GM19023 (cell line): ENCODE data around the gene GLI1.
"Not testable (repeated sequence)": the region's sequence is repeated elsewhere in the genome, so short reads cannot be mapped to it uniquely, and the experiment has no call there.

Source experiments
- ATAC-seq: cut with Tn5 transposase; IDR thresholded peaks from one replicate; pipeline ENCODE4 v1.9.1; 2021; ENCODE audit warnings: mild to moderate bottlenecking, moderate library complexity; ENCODE audit not compliant: unreplicated experiment

Gene GLI1

DNA sequence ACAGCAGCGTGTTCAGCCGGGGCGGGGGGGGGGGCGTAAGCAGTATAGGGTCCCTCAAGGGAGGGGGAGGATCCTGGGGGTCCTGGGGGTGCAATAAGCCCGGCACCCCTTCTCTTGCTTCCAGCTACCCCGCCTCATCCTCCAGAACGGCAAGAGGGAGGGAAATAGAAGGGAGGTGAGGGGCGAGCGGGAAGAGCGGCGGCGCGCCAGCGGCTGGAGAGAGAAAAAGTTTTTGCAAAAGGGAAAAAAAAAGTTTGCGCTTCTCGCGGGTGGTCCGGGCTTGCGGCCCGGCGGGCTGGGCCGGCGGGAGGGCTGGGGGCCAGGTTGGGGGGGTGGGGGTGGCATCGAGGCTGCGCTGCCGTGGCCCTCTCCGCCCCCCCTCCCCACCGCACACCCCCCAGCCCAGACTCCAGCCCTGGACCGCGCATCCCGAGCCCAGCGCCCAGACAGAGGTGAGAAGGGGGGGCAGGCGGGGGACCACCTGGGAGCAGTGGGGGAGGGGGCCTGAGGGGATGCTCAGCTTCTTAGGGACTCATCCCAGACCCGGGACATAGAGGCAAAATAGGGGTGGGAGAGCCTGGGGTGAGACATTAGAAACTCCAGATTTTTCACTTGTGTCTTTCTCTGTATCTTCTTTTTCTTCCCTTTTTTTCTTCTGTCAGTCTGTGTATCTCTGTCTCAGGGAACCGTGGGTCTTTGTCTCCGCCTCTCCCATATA is at the start of gene GLI1:
GLI1 (plus strand) TSS at position 36 of the 718 bp plus-strand sequence. CDS start 3,907 bp downstream, outside the sequence.
- ATAC-seq, result no peak

DNA sequence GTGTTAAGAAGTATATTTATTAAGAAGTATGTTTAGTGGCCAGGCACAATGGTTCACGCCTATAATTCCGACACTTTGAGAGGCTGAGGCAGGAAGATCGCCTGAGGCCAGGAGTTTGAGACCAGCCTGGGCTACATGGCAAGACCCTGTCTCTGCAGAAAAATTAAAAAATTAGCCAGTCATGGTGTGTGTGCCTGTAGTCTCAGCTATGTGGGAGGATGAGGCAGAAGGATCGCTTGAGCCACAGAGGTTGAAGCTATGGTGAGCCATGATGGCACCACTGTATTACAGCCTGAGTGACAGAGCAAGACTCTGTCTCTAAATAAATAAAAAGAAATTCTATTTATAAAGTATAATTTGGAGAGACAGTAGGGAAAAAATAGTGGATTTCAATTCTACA is 49.1 kb upstream of the GLI1 start:
- ATAC-seq, result no peak

DNA sequence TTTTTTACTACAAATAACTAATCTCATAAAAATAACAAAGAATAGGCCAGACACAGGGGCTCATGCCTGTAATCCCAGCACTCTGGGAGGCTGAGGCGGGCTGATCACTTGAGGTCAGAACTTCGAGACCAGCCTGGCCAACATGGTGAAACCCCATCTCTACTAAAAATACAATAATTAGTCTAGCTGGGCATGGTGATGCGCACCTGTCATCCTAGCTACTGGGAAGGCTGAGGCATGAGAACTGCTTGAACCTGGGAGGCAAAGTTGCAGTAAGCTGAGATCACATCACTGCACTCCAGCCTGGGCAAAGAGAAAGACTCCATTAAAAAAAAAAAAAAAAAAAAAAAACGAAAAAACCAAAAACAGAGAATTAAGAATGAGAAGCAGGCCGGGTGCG is 45.4 kb upstream of the GLI1 start:
- not testable (repeated sequence) for ATAC-seq

DNA sequence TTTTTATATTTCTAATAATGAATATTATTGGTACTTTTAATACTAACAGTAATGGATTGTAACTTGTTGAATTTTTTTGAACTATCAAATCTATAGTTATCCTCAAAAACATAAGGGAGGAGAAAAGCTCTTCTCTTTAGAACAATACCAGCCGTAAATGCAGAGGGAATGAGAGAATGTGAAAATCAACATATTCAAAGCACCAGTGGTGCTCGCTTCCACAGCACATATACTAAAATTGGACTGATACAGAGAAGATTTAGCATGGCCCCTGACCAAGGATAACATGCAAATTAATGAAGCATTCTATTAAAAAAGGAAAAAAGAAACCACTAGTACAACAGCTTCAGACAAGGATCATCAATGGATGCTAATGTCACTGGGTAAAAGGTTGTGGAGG is 44.5 kb upstream of the GLI1 start:
- no peak for ATAC-seq

DNA sequence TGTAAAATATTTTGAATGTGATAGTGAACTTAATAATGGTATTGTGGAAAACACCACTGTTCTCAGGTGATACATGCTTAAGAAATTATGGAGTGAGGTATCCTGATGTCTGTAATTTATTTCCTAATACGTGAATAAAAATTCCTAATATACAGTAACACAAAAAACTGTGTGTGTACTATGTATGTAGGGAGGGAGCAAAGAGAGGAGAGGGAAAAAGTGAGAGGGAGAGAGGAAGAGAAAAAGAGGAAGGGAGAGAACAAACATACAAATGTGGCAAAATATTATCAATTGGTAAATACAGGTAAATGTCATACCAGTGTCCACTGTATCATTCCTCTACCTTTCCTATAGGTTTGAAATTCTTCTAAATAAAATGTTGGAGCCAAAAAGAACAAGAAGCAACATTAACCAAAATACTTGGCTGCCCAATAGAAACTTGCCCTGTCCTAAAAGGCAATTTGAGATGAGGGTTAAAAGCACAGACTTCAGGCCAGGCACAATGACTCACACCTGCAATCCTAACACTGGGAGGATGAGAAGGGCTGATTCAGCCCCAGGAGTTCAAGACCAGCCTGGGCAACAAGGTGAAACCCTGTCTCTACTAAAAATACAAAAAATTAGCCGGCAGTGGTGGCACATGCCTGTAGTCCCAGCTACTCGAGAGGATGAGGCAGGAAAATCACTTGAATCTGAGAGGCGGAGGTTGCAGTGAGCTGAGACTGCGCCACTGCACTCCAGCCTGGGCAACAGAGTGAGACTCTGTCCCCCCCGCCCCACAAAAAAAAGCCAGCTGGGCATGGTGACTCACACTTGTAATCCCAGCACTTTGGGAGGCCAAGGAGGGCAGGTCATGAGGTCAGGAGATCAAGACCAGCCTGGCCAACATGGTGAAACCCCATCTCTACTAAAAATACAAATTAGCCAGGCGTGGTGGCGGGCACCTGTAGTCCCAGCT is 43.3 kb upstream of the GLI1 start:
- no peak for ATAC-seq

DNA sequence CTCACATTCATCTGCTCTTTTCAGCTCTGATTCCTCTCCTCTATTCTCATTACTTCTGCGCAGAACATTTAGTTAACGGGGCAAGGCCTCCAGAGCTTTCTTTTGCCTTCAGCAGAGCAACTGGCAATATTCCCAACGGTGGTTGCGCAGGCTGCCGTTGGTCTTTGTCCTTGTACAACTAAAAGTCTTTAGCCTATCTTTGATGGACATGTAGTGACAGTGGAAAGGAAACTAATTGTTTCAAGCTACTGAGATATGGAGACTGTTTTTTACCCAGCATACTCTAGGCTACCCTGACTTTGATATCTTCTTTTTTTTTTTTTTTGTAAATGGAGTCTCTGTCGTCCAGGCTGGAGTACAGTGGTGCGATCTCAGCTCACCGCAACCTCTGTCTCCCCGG is 41.3 kb upstream of the GLI1 start:
- no peak for ATAC-seq

DNA sequence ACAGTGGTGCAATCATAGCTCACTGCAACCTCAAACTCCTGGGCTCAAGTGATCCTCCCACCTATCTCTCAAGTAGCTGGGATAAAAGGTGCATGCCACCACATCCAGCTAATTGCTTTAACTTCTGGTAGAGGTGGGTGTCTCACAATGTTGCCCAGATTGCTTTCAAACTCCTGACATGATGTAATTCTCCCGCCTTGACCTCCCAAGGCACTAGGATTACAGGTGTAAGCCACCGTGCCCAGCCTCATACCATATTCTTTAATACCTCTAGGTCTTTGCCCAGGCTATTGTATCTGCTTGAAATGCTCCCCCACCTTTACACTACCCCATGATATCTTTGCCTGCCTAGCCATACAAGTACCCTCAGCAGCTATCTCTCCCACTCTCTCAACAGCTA is 40.1 kb upstream of the GLI1 start:
- no peak for ATAC-seq

DNA sequence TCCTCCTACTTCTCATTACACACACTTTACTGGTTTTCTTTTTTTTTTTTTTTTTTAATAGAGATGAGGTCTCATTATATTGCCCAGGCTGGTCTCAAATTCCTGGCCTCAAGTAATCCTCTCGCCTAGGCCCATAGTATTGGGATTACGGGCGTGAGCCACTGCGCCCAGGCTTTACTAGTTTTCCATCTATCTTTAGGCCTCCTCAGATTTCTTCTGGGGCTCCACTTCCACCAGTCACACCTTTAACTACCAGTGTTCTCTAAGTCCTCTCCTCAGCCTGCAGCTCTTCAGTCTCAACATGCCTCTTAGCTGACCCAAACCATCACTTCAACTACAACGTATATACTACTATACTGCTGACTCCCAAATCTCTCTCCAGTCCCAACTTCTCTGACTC is 39.1 kb upstream of the GLI1 start:
- ATAC-seq, result no peak

DNA sequence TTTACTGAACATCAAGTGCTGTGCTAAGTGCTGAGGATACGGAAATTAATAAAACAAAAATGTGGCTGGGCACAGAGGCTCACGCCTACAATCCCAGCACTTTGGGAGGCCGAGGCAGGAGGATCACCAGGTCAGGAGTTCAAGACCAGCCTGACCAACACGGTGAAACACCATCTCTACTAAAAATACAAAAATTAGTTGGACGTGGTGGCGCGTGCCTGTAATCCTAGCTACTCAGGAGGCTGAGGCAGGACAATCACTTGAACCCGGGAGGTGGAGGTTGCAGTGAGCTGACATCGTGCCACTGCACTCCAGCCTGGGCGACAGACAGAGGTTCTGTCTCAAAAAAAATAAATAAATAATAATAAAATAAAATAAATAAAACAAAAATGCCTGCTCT is 32.6 kb upstream of the GLI1 start:
- not testable (repeated sequence) for ATAC-seq

DNA sequence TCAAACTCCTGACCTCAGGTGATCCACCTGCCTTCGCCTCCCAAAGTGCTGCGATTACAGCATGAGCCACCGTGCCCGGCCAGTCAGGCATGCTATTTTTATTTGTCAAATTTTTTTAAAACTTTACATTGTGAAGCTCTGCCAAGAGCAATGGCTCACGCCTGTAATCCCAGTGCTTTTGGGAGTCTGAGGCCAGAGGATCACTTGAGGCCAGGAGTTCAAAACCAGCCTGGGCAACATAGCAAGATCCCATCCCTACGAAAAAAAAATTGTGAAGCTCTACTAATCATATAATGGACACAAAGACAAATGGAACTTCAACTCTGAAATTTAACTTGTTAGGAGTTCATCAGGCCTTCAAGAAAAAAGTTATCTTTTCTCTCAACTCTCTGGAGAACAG is 30.6 kb upstream of the GLI1 start:
- ATAC-seq, result no peak

DNA sequence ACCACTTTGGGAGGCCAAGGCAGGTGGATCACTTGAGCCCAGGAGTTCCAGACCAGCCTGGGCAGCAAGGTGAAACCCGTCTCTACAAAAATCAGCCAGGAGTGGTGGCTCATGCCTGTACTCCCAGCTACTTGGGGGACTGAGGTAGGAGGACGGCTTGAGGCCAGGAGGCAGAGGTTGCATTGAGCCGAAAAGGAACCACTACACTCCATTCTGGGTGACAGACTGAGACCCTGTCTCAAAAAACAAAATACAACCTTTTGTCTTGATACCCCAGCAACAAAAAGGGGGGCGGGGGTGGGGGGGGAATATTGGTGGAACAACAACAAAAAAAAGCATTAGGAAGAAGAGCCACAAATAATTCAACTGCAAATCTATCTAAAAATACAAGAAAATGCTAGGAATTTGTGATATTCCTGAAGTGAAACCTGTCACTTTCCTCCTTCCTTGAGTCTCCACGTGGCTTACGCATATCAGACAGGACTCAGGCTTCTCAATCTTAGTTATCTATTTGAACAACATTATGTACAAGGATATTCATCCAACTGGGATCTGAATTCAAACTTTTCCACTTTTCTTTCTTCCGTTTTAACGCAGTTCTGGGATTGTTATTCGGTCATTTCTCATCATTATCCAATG is 30.0 kb upstream of the GLI1 start:
- no peak for ATAC-seq

DNA sequence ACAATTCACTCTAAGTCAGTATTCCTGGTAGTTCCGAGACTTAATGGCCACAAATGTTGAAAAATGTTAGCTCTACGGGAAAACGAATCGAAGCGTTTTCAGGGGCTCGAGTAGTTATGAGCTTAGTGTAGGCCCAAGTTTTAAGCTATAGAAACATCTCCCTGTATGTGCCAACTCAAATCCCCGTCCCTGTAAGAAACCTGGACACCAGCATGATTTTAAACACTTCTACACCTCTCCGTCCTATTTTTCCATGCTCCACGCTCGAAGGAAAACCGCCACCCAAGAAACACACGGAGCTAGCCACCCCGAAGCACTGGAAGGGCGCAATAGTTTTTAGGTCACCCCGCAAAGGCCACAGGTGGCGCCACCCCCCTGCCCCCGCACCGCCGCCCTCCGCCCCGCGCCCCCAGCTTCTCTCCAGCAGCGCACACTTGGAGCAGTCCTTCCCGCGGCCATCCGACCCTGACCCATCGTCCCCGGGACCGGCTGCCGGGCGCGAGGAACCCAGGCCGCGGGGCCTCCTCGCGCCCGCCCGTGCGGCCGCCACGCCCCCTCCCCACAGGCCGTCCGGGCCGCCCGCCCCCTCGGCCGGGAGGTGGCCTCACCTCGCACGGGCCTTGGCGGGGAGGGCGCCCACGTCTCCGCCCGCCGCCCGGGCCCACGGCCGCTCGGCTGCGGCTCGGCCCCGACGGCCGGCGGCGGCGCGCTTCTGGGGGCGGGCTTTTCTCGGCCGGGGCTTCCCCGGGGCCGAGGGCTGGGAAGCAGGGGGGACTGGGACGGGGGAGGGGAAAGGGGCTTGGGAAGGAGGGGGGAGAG is 29.3 kb upstream of the GLI1 start:
- peak; percentile 57 for ATAC-seq

DNA sequence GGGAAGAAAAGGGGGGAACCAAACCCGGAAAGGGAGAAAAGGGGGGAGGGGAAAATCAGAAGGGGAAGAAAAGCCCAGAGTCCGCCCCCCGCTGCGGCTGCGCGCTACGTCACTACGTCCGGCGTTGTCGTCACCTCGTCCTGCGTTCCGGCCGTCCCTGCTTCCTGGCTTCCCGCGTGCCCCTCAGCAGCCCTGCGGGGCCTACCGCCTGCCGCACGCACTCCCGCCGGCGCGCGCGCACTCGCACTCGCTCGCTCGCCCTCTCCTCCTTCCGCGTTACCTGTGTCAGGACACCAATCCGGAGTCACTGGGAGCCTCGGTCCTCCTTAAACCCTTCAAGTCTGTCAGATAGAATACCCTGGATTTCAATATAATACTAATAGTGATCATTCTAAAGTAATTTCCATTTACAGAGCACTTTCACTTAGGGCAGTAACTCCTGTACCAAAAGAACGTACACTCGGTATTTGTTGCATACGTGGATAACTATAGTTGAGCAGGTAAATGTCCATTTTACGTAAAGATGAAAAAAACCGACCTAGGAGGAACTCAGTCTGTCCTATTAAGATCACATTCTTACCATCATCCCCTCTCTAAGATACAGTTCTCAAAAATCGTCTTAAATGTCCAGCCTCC is 28.5 kb upstream of the GLI1 start, which contains the start of gene R3HDM2:
R3HDM2 (minus strand) TSS at position 113 of the 636 bp plus-strand sequence. CDS start 120,615 bp downstream, outside the sequence.
- ATAC-seq, result peak; percentile 95

DNA sequence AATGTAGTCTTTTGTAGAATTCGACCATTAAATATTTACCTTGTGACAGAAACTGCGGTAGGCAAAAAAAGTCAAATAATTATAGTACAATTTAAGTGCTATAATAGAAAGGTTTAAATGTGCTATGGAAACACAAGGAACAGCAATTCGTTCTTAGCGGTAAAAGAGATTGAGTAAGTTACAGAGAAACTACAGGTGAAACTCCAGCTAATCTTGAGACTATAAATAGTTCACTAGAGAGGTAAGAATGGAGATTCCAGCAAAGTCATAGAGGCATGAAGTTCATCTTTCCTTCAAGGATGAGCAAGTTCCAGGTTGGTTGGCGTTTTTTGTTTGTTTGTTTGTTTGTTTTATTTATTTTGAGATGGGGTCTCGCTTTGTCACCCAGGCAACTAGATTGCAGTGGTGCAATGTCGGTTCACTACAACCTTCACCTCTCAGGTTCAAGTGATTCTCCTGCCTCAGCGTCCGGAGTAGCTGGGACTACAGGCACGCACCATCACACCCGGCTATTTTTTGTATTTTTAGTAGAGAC is 27.9 kb upstream of the GLI1 start:
- ATAC-seq, result no peak

DNA sequence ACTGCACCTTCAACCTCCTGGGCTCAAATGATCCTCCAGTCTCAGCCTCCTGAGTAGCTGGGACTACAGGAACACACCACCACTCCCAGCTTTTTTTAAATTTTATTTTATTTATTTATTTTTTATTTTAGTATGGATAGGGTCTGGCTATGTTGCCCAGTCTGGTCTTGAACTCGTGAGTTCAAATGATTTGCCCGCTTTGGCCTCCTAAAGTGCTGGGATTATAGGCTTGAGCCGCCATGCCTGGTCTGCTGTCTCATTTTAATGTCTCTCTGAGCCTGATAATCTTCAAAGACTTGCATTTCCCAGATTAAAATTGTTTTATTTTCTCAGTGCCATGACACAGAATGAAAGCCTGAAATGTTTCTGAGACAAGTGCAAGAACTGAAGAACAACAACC is 26.2 kb upstream of the GLI1 start:
- ATAC-seq, result no peak

DNA sequence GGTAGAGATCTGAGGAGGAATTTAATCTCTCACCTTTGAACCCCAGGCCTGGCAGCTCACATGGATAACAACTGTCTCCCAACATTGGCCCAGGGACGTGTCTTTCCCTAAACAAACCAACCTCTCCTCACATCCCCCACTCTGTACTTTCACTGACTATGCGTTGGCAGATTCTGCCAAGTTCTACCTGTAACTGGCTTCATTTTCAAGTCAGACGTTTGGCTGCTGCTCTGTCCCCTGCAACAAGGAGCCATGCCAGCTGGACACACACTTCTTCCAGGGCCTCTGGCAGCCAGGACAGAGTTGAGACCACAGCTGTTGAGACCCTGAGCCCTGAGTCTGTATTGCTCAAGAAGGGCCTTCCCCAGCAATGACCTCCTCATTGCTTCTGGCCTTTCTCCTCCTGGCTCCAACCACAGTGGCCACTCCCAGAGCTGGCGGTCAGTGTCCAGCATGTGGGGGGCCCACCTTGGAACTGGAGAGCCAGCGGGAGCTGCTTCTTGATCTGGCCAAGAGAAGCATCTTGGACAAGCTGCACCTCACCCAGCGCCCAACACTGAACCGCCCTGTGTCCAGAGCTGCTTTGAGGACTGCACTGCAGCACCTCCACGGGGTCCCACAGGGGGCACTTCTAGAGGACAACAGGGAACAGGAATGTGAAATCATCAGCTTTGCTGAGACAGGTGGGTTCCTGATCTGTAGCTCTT is 24.9 kb upstream of the GLI1 start, which contains the start of gene INHBC:
INHBC (plus strand) TSS at position 268 of the 707 bp plus-strand sequence; CDS start at position 371, 103 bp downstream.
- ATAC-seq, result no peak

DNA sequence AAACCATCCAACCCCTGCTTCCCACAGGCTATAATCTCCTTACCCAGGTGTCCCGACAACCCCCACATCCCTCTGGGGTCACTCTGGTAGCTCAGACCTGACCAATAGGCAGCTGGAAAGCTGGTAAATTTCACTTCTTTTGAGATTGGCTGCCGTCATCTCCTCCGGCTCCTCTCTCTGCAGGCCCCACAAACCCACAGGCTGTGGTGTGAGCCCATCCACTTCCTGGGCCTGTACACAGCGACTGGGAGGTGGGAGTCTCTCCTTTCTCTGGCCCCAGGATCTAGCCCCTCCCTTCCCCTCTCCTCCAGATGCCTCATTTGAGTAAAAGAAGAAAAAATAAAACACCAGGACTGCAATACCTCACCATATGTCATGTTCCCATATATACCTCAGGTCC is 24.3 kb upstream of the GLI1 start:
- ATAC-seq, result no peak

DNA sequence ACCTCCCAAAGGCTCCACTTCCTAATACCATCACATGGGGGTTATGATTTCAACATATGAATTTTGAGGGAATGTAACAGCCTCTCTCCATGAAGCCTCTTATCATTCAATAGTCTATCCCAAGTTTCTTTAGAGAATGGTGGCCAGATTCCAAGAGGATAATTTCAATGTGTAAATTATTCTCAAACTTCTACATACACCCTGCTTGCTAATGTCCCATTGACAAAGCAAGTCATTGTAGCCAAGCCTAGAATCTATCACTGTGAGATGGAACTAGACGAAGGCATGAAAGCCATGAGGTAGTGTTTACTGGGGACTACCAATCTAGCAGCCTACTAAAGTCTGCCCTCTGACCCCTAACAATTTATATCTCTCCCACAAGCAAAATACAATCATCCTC is 21.2 kb upstream of the GLI1 start:
- no peak for ATAC-seq

DNA sequence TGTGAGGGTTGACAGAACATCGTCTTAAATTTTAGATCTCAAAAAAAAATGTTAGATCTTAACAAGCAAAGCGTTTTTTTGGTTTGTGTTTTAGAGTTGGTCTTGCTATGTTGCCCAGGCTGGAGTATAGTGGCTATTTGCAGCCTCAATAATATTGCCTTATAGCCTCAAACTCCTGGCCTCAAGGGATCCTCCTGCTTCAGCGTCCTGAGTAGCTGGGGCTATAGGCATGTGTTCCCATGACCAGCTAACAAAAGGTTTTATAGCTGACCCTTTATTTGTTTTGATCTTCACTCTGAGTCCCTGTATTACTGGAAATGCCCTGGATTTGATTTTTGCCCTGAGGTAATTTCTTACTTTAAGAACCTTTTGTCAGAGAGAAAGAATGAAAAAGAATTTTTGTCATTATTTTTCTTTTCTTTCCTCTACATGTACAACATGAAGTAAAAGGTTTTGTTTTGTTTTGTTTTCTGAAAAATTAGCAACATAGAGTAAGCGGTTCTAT is 19.8 kb upstream of the GLI1 start:
- no peak for ATAC-seq
